ENCODE data around the gene WNT7A.

WNT7A gene

GRCh38 chr3:13865106-13865505, 14.8 kb downstream of the WNT7A start:
- DNase-seq (ENCODE audit: low read depth), result no peak
- no peak overlapping the region for H3K4me3 ChIP-seq (ENCODE audit: low read length)
- no peak for TF ChIP-seq CTCF (conservative IDR thresholded peaks at IDR 0.05; ENCODE audit: low read length)

GRCh38 chr3:13863965-13864595, 15.8 kb downstream of the WNT7A start:
- DNase-seq (ENCODE audit: low read depth), result no peak
- no peak for TF ChIP-seq CTCF (conservative IDR thresholded peaks at IDR 0.05; ENCODE audit: low read length)
- no peak overlapping the region for H3K4me3 ChIP-seq (ENCODE audit: low read length)

- DNase-seq (ENCODE audit: low read depth), result no peak
- TF ChIP-seq CTCF (conservative IDR thresholded peaks at IDR 0.05; ENCODE audit: low read length), result no peak
- H3K4me3 ChIP-seq (ENCODE audit: low read length), result no peak overlapping the region
Observed at GRCh38 chr3:13863382-13863952, 16.4 kb downstream of the WNT7A start.

GRCh38 chr3:13861461-13861860, 18.4 kb downstream of the WNT7A start:
- no peak overlapping the region for H3K4me3 ChIP-seq (ENCODE audit: low read length)
- no peak for TF ChIP-seq CTCF (conservative IDR thresholded peaks at IDR 0.05; ENCODE audit: low read length)
- DNase-seq (ENCODE audit: low read depth), result no peak

GRCh38 chr3:13860001-13860400, 19.9 kb downstream of the WNT7A start:
- TF ChIP-seq CTCF (conservative IDR thresholded peaks at IDR 0.05; ENCODE audit: low read length), result no peak
- no peak for DNase-seq (ENCODE audit: low read depth)
- H3K4me3 ChIP-seq (ENCODE audit: low read length), result no peak overlapping the region

- DNase-seq (ENCODE audit: low read depth), result no peak
- no peak overlapping the region for H3K4me3 ChIP-seq (ENCODE audit: low read length)
- TF ChIP-seq CTCF (conservative IDR thresholded peaks at IDR 0.05; ENCODE audit: low read length), result no peak
Observed at GRCh38 chr3:13858768-13859520, 20.9 kb downstream of the WNT7A start.
